Keratinocyte (primary cell): ENCODE results near the gene HMCN1.

Experiments
- CTCF ChIP-seq, 3 experiments: IDR thresholded peaks in 1 of 3; conservative IDR thresholded peaks in 1 of 3; optimal IDR thresholded peaks in 1 of 3; 2 replicates in 2 of 3; 3 replicates in 1 of 3; pipeline versions ENCODE3 to v1.5.1; 2011; ENCODE audit warnings: low read length in 3 of 3, mild to moderate bottlenecking in 3 of 3, moderate library complexity in 2 of 3, control low read depth in 1 of 3, inconsistent platforms in 1 of 3; ENCODE audit not compliant: insufficient read depth in 2 of 3; ENCODE audit errors: extremely low read depth in 1 of 3
- EZH2 ChIP-seq: IDR thresholded peaks from one replicate; pipeline ENCODE4 v1.6.1; 2012; ENCODE audit warnings: inconsistent platforms, mild to moderate bottlenecking, low read length, moderate library complexity

GRCh38 chr1:185768371-185768770, 34.2 kb downstream of the HMCN1 start:
- TF ChIP-seq CTCF (optimal IDR thresholded peaks at IDR 0.05 in 1 of 3, IDR thresholded peaks at IDR 0.05 in 1 of 3, conservative IDR thresholded peaks at IDR 0.05 in 1 of 3; ENCODE audit: extremely low read depth in 1 of 3, insufficient read depth in 2 of 3, low read length in 3 of 3) = no peak
- TF ChIP-seq EZH2 = no peak
